NCI-H526 (cell line): ENCODE data around the gene MAP3K1.

Source experiments
- DNase-seq, 2 experiments: peaks; one replicate each; lab custom pipeline; 2025; lab: John Stamatoyannopoulos, UW

The MAP3K1 gene

DNA sequence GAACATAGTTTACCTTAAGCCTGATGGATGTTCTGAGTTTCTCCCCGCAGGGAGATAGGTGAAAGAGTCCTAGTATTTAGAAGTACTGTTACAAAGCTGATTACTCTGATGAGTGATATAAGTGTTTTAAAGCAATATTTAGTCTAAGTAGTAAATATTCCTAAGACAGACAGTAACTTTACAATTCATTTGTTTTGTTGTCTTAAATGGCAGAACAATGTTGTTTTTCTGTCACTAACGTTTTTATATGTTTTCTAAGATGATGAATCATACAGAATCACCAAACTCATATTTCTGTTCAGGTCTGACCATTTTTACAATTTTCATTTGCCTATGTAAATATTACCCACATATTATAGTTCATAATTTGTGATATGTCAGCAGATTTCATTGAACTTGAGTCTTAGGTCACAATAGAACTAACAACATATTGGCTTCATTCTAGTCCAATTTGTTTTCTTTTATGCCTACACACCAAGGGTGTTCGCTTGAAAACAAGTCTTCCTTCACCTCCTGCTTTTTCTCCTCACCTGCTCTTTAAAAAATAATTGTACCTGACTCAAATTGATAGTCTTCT, 30.6 kb downstream of the MAP3K1 start:
- no peak for DNase-seq

DNA sequence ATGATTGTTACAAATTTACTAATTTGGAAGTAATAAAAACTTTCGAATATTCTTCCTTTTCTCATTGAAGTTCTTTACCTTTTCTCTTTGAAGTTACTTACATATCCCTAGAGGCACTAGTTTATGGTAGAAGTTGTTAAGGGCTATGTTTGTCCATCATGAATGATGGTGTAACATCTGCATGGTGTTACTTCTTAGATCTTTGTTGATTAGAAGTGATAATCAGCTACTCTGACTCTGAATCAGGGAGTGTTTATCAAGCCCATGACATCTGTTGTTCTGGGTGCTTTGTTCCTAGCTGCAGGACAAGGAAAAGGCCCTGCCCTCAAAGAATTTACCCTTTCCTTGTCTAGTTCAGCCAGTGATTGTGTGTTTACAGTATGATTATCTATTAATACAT, 32.9 kb downstream of the MAP3K1 start:
- no peak for DNase-seq

DNA sequence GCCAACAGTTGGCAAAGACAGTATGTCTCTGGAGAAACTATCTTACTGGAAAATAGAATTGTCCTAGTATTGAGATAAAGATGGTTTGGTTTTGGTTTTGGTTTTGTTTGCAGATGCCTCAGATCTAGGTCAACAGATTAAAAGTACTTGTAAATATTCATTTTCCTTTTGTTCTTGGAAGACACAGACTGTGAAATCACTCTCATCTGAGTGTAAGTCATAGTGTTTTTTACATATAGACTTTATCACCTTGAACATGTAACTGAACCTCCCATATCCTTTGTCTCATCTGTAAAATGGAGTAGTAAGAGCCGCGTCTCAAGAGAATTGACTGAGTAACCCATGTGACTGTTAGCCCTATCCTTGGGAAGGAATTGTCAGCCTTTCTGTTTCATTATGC, 34.3 kb downstream of the MAP3K1 start:
- DNase-seq: no peak

GRCh38 chr5:56850423-56850822, 35.1 kb downstream of the MAP3K1 start:
- no peak for DNase-seq

DNA sequence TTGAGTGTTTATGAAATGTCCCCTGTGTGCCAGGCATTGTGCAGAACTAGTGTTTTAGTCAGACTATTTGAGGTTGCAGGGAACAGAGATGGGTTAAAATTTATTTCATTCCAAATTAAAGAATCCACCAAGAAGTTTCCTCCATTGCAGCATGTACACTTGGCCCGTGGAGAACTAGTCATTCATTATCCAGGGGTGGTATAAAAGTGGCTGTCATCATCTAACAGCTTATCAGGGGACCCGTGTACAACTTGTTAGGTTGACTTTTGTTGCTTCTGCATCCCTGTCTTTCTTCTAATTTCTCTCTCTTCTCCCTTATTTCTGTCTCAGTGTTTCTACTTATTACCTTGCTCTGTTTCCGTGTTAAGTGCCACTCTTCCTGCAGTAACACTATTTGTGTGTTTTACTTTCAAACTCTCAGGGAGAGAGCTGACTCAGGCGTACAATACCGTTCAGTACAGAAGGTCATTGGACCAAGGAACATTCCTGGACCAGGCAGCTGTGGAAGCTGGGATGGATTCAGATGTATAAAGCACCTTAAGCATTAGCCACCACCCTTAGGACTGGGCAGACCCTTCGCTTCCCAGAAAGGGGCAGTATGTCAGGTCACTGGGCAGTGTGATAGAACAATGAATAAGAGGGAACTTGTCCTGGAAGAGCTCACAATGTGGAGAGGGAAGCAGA, 36.1 kb downstream of the MAP3K1 start:
- no peak for DNase-seq

- no peak for DNase-seq
These were observed 37.1 kb downstream of the MAP3K1 start for GRCh38 chr5:56852228-56853000.

GRCh38 chr5:56853698-56854097, 38.3 kb downstream of the MAP3K1 start:
- DNase-seq: no peak

DNA sequence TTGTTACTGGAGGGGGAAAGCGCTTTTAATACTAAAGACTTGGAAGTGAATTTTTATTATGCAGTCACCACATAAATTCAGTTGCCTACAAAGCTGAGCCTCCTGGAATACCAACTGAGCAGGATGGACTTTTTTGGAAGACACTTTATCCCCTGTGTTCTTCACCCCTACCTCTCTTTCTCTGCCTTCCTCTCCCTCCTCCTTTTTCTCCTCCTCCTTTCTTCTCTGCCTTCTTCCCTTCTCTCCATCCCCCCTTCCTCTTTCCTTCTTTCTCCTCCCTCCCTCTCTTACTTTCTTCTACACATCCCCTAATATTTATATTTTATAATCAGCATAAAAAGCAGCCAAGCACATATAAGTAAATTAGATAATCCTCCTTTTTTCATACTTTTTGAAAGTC, 39.6 kb downstream of the MAP3K1 start:
- DNase-seq: no peak

GRCh38 chr5:56856541-56857178, 41.3 kb downstream of the MAP3K1 start:
- DNase-seq: no peak

- no peak for DNase-seq
These were observed 43.6 kb downstream of the MAP3K1 start for GRCh38 chr5:56858777-56859442.

DNA sequence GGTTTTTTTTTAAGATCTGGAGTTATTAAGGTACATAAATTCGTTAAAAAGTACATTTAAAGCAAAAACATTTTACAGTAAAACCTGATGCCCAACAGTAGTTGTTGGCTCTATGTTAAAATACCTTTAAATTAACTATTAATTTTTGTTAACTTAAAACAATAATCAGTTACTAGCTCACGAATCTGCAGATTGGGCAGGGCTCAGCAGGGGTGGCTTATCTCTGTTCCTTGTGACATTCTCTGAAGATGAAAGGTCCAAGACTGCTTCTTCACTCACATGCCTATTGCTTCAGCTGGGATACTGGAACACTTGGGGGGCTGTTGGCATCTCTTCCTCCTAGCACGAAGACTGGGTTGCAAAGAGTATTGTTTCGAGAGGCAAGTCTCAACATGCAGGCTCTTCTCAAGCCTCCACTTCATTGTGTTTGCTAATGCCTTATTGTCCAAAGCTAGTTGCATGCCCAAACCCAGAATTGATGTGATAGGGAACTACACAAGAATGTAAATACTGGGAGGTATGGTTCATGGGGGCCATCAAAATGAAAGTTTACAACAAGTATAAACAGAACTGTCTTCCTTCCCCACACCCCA, 46.6 kb downstream of the MAP3K1 start:
- DNase-seq: no peak

- no peak for DNase-seq
These were observed 47.6 kb downstream of the MAP3K1 start for GRCh38 chr5:56862909-56863308.

GRCh38 chr5:56871777-56872176, 56.4 kb downstream of the MAP3K1 start:
- no peak for DNase-seq

DNA sequence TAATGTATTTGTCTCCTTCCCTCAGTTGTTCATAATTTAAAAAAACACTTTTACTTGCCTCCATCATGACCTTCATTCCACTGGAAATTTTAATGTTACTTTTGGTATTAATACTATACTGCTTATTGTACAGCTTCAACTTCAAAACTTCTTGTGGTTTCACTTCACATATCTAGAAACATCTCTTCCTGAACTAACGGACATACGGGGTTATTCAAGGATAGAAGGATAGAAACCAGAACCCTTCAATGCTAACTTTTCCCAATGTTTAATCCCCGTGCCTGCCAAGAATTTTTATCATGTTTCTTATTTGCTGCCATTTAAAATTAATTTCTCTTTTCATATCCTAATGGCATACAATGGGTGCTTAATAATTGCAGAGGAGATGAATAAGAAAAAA, 57.7 kb downstream of the MAP3K1 start:
- DNase-seq: no peak

DNA sequence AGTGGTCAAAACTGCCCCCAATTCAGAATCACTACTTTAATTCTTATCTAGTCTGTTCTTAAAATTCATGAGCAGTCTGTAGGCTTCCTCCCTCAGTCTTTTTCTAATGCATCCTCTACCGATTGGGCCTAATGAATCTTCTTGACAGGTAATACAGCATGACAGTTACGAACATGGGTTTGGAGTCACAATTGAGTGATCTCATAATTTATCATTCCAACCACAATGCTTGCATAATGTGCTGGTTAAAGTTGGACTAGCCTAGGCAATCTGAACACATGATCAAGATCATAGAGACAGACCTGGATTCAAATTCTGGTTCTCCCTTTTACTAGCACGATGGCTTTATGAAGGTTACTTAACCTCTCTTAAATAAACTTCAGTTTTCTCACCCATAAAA, 61.0 kb downstream of the MAP3K1 start:
- no peak for DNase-seq

DNA sequence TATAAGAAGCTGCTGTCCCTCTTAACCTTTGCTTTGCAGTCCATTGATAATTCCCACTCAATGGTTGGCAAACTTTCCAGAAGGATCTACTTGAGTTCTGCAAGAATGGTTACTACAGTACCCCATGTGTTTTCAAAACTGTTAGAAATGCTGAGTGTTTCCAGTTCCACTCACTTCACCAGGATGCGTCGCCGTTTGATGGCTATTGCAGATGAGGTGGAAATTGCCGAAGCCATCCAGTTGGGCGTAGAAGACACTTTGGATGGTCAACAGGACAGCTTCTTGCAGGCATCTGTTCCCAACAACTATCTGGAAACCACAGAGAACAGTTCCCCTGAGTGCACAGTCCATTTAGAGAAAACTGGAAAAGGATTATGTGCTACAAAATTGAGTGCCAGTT, 66.2 kb downstream of the MAP3K1 start:
- no peak for DNase-seq

DNA sequence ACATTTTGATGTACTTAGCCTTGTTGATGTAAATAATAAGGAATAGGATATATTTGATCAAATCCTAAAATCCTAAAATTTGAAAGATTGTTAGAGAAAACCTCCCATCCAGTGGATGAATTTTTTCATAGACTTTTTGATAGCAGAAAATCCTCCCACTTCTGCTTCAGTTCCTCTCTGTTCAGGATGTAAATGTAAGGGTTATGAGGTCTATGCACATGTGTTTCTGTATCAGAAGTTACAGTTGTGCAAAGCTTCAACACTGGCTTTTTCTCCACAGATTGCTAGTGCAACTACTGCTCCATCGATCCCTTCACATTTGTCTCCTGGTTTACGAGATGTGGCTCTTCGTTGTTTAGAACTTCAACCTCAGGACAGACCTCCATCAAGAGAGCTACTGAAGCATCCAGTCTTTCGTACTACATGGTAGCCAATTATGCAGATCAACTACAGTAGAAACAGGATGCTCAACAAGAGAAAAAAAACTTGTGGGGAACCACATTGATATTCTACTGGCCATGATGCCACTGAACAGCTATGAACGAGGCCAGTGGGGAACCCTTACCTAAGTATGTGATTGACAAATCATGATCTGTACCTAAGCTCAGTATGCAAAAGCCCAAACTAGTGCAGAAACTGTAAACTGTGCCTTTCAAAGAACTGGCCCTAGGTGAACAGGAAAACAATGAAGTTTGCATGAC, 78.1 kb downstream of the MAP3K1 start:
- no peak for DNase-seq

DNA sequence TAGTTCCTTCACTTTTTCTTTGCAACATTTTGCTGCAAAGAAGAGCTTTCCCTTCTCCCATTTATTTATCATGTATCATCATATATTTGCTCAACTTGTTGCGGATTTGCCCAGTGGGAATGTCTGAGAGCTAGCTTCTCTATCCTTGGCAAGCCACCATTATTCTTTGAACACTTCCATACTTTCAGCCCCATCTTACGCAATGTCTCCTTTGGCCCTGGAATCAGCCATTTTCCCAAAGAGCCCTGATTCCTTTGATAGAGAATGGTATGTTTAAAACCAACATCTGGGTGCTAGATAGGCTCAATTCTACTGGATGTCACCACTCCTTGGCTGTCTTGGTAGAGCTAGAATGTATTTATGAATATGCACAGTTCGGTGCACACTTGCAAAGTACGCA, 81.4 kb downstream of the MAP3K1 start:
- DNase-seq: no peak

GRCh38 chr5:56898213-56898612, 82.9 kb downstream of the MAP3K1 start:
- DNase-seq: no peak

- DNase-seq: no peak
These were observed 85.0 kb downstream of the MAP3K1 start for GRCh38 chr5:56900395-56900794.

- peak in 1 of 2 experiments; percentile 49 for DNase-seq
These were observed 85.7 kb downstream of the MAP3K1 start for GRCh38 chr5:56900858-56901578.
